ENCODE measurements around the gene FAP.

FAP gene

DNA sequence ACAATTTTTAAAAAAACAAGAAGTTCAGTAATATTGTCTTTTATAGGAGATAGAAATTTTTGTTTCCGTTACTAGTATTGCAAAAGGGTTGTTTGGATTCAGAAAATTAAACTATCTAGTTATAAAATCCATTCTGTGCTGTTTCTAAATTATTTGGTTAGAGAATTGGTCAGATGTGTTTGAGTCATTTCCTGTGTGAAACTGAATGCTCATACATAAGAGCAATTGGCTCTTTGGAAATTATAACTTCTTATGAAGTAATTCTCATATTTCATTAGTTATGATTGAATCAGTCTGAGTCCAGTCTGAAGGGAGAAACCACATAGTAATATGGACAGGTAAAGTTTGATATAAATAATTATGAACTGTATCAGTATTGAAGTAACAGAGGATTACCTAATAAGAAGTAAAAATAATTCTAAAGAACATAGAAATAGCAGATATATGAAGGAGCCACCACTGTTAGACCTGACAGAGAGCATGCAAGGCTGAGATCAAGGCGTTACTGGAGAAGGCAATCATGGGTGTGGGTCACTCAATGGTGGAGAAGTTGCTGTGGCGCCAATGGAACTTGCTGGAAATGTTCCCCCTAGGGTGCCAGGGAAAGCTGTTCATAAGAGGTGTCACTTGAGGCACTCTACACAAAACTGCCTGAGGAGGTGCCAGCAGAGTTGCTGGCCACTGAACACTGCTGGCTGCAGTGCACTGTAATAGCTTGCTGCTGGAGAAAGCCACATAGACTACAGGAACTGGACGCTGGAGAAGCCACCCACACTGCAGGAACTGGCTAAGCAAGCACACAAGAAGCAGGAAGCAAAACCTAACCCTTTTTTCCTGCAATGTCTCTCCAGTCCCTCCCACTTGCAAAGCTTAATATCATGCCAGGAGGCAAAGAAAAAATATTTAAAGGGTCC lies 18.0 kb upstream of the FAP start (continued):
- TF ChIP-seq, protein P1, sequence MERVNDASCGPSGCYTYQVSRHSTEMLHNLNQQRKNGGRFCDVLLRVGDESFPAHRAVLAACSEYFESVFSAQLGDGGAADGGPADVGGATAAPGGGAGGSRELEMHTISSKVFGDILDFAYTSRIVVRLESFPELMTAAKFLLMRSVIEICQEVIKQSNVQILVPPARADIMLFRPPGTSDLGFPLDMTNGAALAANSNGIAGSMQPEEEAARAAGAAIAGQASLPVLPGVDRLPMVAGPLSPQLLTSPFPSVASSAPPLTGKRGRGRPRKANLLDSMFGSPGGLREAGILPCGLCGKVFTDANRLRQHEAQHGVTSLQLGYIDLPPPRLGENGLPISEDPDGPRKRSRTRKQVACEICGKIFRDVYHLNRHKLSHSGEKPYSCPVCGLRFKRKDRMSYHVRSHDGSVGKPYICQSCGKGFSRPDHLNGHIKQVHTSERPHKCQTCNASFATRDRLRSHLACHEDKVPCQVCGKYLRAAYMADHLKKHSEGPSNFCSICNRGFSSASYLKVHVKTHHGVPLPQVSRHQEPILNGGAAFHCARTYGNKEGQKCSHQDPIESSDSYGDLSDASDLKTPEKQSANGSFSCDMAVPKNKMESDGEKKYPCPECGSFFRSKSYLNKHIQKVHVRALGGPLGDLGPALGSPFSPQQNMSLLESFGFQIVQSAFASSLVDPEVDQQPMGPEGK (CRISPR knock-in tag; IDR thresholded peaks at IDR 0.05; ENCODE audit: borderline replicate concordance): no peak

DNA sequence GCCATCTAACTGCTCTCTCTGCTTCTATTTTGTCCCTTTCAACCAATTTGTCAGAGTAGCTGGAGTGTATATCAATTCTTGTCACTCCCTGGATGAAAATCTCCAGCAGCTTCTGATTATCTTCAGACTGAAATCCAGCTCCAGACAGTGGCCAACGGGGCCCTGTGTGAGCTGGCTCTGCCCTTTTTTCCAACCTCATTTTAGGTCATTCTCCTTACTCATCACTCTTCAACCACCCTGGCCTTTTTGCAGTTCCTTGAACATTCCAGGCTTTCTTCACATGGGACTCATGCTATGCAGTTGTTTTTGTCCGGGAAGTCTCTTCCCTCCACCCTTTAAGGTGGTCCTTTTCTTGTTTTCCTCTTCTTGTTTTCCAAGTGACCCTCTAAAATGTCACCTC lies 15.4 kb upstream of the FAP start:
- ATAC-seq: no peak
- TF ChIP-seq ESRRG (CRISPR knock-in tag; IDR thresholded peaks at IDR 0.05): no peak
- no peak for TF ChIP-seq TOX (CRISPR knock-in tag; IDR thresholded peaks at IDR 0.05; ENCODE audit: borderline replicate concordance)
- TF ChIP-seq ZC3H10 (CRISPR knock-in tag; IDR thresholded peaks at IDR 0.05): no peak
- TF ChIP-seq ARNTL (CRISPR knock-in tag; IDR thresholded peaks at IDR 0.05; ENCODE audit: borderline replicate concordance, low read depth): no peak
- TF ChIP-seq, protein P2, sequence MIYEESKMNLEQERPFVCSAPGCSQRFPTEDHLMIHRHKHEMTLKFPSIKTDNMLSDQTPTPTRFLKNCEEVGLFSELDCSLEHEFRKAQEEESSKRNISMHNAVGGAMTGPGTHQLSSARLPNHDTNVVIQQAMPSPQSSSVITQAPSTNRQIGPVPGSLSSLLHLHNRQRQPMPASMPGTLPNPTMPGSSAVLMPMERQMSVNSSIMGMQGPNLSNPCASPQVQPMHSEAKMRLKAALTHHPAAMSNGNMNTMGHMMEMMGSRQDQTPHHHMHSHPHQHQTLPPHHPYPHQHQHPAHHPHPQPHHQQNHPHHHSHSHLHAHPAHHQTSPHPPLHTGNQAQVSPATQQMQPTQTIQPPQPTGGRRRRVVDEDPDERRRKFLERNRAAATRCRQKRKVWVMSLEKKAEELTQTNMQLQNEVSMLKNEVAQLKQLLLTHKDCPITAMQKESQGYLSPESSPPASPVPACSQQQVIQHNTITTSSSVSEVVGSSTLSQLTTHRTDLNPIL (CRISPR knock-in tag; IDR thresholded peaks at IDR 0.05; ENCODE audit: low read depth): no peak
- TF ChIP-seq CSDC2 (CRISPR knock-in tag; IDR thresholded peaks at IDR 0.05): no peak
- TF ChIP-seq ZNF8 (CRISPR knock-in tag; IDR thresholded peaks at IDR 0.05): no peak
- TF ChIP-seq TCF4 (CRISPR knock-in tag; IDR thresholded peaks at IDR 0.05; ENCODE audit: borderline replicate concordance): no peak
- TF ChIP-seq ZNF70 (CRISPR knock-in tag; IDR thresholded peaks at IDR 0.05): no peak
- no peak for TF ChIP-seq OSR1 (CRISPR knock-in tag; IDR thresholded peaks at IDR 0.05)
- TF ChIP-seq BACH2 (CRISPR knock-in tag; IDR thresholded peaks at IDR 0.05; ENCODE audit: borderline replicate concordance): no peak
- TF ChIP-seq, protein P1 (CRISPR knock-in tag; IDR thresholded peaks at IDR 0.05; ENCODE audit: borderline replicate concordance): no peak
- TF ChIP-seq GLIS3 (CRISPR knock-in tag; IDR thresholded peaks at IDR 0.05): no peak
- TF ChIP-seq, protein P3, sequence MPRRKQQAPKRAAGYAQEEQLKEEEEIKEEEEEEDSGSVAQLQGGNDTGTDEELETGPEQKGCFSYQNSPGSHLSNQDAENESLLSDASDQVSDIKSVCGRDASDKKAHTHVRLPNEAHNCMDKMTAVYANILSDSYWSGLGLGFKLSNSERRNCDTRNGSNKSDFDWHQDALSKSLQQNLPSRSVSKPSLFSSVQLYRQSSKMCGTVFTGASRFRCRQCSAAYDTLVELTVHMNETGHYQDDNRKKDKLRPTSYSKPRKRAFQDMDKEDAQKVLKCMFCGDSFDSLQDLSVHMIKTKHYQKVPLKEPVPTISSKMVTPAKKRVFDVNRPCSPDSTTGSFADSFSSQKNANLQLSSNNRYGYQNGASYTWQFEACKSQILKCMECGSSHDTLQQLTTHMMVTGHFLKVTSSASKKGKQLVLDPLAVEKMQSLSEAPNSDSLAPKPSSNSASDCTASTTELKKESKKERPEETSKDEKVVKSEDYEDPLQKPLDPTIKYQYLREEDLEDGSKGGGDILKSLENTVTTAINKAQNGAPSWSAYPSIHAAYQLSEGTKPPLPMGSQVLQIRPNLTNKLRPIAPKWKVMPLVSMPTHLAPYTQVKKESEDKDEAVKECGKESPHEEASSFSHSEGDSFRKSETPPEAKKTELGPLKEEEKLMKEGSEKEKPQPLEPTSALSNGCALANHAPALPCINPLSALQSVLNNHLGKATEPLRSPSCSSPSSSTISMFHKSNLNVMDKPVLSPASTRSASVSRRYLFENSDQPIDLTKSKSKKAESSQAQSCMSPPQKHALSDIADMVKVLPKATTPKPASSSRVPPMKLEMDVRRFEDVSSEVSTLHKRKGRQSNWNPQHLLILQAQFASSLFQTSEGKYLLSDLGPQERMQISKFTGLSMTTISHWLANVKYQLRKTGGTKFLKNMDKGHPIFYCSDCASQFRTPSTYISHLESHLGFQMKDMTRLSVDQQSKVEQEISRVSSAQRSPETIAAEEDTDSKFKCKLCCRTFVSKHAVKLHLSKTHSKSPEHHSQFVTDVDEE (CRISPR knock-in tag; IDR thresholded peaks at IDR 0.05): no peak
- TF ChIP-seq ZNF565 (CRISPR knock-in tag; conservative IDR thresholded peaks at IDR 0.05; ENCODE audit: low read depth): no peak

DNA sequence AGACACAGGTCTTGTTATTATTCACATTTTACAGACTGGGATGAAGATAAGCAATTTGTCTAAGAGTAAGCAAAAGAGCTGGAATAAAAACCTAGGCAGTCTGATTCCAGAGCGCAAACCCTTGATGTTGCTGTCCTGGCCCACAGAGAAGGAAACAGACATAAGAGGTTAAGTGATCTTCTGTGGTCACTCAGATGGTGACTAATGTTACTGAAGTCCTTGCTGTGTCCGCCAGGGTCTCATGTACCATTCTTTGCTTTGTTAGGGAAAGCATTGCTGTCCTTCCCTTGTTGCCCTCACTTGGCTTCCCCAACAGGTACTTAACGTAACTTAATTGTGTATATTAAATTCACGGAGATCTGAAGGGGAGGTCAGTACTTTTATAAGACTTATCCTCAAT lies 14.9 kb upstream of the FAP start:
- ATAC-seq: no peak
- TF ChIP-seq TCF4 (CRISPR knock-in tag; IDR thresholded peaks at IDR 0.05; ENCODE audit: borderline replicate concordance) (no peak), ARNTL (CRISPR knock-in tag; IDR thresholded peaks at IDR 0.05; ENCODE audit: borderline replicate concordance, low read depth) (no peak), ZFP30 (CRISPR knock-in tag; IDR thresholded peaks at IDR 0.05) (no peak), ESRRG (CRISPR knock-in tag; IDR thresholded peaks at IDR 0.05) (no peak), PPARA (CRISPR knock-in tag; IDR thresholded peaks at IDR 0.05; ENCODE audit: borderline replicate concordance) (no peak), ZNF565 (CRISPR knock-in tag; conservative IDR thresholded peaks at IDR 0.05; ENCODE audit: low read depth) (no peak), ZNF70 (CRISPR knock-in tag; IDR thresholded peaks at IDR 0.05) (no peak), CSDC2 (CRISPR knock-in tag; IDR thresholded peaks at IDR 0.05) (no peak), GLIS3 (CRISPR knock-in tag; IDR thresholded peaks at IDR 0.05) (no peak), OSR1 (CRISPR knock-in tag; IDR thresholded peaks at IDR 0.05) (no peak), ZC3H10 (CRISPR knock-in tag; IDR thresholded peaks at IDR 0.05) (no peak)
- TF ChIP-seq, protein P3 (CRISPR knock-in tag; IDR thresholded peaks at IDR 0.05): no peak
- TF ChIP-seq, protein P4, sequence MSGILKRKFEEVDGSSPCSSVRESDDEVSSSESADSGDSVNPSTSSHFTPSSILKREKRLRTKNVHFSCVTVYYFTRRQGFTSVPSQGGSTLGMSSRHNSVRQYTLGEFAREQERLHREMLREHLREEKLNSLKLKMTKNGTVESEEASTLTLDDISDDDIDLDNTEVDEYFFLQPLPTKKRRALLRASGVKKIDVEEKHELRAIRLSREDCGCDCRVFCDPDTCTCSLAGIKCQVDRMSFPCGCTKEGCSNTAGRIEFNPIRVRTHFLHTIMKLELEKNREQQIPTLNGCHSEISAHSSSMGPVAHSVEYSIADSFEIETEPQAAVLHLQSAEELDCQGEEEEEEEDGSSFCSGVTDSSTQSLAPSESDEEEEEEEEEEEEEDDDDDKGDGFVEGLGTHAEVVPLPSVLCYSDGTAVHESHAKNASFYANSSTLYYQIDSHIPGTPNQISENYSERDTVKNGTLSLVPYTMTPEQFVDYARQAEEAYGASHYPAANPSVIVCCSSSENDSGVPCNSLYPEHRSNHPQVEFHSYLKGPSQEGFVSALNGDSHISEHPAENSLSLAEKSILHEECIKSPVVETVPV (CRISPR knock-in tag; IDR thresholded peaks at IDR 0.05): no peak
- TF ChIP-seq, protein P1 (CRISPR knock-in tag; IDR thresholded peaks at IDR 0.05; ENCODE audit: borderline replicate concordance): no peak
- TF ChIP-seq, protein P2 (CRISPR knock-in tag; IDR thresholded peaks at IDR 0.05; ENCODE audit: low read depth): no peak

Data from SK-N-SH treated with all-trans-retinoic acid at 6 μM for 48 hours (cell line).